GM21360 (cell line): ENCODE measurements around the gene EDAR.

Source experiments
- ATAC-seq: cut with Tn5 transposase; IDR thresholded peaks from one replicate; pipeline ENCODE4 v1.9.1; 2021; ENCODE audit warnings: mild to moderate bottlenecking, moderate library complexity; ENCODE audit not compliant: unreplicated experiment

Gene EDAR

DNA sequence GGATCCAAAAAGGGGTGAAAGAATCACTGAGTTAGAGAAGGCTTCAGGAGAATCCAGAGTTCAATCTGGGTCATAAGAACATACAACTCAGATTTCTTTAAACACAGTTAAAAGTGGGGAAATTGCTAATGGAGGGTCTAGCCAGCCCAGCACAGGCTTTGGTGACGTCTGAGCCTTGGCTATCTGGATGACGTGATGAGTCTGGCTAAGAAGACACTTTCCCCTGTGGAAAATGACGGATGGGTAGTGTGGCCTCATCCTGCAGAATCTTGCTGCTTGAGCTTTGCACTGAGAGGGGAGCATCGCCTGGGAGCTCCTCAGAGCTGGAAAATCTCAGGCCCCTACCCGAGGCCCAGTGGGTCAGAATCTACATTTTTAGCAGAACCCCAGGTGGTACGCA, 19.2 kb downstream of the EDAR start:
- no peak for ATAC-seq

DNA sequence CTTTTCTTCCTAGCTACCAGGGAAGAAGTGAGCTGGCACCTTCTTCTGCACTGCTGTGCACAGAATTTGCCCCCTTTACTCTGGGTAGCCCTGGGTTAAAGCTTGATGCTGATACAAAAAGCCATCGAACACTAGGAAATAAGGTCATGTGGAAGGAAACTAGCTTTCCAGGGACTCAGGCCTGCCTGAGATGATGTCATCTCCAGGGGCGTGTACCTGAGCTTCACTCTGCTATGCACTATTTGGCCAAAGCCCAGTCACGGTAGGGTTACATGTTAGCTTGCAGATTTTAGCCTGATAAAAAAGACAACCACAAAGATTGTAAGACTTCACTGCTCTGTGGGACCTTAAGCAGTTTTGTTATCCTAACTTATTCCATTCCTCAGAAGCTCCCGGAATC, 20.4 kb downstream of the EDAR start:
- ATAC-seq: no peak

- ATAC-seq: no peak
Observed at GRCh38 chr2:108967757-108968156, 21.3 kb downstream of the EDAR start.

- no peak for ATAC-seq
Observed at GRCh38 chr2:108965540-108966289, 23.3 kb downstream of the EDAR start.

DNA sequence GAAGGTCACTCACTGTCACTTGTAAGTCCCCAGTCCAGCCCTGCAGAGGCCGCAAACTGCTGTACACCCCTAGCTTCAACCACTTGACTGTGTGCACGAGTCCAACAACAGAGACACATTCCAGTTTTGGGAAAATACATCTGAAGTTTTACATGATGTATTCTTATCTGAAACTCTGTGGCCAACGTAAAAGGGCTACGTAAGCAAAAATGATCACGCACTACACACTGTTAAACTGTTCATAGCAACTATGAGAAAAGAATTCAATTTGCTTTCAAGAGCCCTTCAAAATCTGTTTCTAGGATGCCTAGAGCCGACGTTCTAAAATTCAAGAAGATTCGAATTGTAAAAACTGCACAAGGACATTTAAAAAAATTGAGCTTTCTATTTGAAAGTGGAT, 26.0 kb downstream of the EDAR start:
- ATAC-seq: no peak

- ATAC-seq: no peak
Observed at GRCh38 chr2:108961796-108962195, 27.2 kb downstream of the EDAR start.

DNA sequence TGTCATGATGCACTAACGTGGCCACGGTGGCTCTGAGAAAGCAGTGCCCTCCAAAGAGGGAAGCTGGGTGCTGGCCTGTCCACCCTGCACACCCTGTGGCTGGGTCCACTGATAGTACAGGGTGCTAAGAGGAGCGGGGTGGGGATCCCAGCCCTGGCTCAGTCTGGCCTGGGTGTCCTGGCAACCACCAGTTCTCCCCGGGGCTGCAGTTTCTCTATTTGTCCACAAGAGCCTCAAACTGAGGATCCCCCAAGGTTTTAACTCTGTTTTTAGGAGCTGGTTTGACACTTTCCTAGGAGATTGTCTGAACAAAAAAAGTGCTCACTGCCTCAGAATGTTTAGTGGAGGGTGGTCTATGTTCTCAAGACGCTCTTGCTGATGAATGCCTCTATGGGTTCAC, 29.0 kb downstream of the EDAR start:
- ATAC-seq: no peak

DNA sequence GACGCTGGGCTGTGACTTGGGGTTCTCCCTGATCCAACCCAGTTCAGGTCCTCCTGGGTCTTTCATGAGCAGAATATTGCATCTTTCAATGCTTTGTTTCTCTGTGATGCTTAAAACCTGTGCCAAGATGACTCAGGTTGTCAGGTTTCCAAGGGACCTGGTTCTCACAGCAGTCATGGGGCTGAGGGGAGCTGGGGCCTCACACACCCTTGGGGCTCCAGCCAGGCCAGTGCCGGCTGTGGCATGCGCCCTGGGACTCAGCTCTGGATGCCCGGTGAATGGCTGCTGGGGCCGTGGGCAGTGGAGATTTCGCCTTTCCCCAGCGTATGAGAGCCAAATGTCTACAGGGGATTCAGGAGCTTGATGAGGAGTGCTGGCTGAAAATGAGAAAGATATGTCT, 29.6 kb downstream of the EDAR start:
- ATAC-seq: no peak

DNA sequence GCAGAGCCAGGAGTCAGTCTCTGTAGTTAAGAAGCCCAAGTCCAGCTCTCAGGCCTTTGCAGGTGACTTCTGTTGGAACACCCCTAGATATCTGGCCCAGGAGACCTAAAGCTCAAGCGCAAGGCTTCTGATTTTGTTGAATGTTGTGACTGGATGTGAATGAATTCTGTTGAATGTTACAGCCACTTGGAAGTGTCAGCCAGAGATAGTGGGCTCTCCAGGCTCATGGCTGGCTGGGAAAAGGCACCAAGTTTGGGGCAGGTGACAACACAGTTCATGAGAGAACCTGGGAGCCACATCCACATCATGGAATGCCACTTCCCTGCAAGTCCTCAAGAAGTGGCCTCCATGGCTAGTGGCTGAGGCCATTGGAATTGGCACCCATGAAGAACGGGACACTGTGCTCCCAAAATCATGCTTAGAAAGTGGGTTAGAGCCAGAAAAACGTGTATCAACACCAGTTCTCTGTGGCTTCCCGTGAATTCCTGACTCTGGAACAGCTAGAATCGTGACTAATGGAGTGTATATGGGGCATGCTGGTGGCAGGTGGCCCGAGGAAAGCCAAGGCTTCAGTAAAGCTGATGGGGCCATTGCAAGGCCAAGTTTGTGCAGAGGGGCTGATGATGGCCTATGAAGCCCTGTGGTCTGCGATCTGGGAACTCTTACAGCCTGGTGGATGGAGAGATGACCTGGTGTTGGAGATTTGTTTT, 30.2 kb downstream of the EDAR start:
- no peak for ATAC-seq

DNA sequence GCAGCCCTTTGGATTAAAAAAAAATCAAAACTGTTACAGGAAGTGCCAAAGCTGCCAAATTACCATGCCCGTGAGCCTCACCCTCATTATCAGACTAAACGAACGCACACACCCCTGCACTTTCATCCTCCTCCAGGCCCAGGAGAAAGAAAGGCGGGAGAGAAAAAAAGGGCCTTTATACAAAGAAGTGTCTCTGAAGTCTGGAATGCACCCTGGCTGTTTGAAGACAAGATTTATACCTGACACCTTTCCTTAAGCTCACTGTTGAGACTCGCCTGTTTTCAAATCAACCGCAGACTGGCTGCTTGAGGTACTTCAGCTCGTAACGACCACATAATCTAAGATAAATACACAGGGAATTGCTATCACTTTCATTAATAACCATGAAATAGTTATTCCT, 31.0 kb downstream of the EDAR start:
- no peak for ATAC-seq

- ATAC-seq: no peak
Observed at GRCh38 chr2:108956375-108956774, 32.6 kb downstream of the EDAR start.

GRCh38 chr2:108950369-108951135, 38.5 kb downstream of the EDAR start:
- no peak for ATAC-seq

DNA sequence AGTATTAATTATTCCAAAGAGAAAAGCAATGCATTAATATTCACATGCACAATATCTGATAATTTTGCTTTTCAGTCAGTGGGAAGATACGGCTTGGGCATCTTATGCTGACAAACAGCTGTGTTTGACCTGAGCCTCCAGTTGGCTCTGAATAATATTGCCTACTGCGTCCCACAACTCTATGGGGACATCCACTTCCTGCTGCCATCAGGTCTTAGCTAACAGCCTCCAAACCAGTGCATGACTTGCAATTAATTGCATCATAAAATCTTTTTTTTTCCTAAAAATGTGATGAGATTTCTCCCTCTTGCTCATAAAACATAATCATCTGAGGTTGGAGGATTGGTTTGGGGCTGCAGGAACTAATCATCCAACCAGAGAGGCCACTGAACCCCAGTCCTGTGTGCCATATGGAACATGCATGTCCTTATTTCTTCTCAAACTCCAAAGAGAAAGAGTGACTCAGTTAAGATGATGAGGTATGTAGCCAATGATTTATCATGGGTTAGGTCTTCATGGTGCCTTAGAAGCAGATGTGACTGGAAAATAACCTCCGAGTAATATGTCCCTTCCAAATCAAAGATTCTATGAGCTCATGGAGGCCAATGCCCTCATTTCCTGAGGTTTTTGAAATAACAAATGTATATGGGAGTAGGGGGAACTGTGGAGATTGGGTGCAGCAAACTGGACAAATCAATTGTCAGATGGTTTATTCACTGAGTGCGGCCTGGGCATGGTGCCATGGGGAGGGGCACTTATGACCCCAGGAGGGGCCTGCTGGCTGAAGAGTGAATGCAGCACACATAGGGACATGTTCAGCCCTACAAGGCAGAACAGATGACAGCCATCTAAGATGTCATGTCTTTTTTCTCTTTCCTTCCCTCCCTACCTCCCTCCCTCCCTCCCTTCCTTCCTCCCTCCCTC, 39.4 kb downstream of the EDAR start:
- ATAC-seq: no peak

- no peak for ATAC-seq
Observed at GRCh38 chr2:108947271-108947907, 41.6 kb downstream of the EDAR start.

- no peak for ATAC-seq
Observed at GRCh38 chr2:108946442-108946841, 42.6 kb downstream of the EDAR start.

- no peak for ATAC-seq
Observed at GRCh38 chr2:108945969-108946368, 43.1 kb downstream of the EDAR start.

DNA sequence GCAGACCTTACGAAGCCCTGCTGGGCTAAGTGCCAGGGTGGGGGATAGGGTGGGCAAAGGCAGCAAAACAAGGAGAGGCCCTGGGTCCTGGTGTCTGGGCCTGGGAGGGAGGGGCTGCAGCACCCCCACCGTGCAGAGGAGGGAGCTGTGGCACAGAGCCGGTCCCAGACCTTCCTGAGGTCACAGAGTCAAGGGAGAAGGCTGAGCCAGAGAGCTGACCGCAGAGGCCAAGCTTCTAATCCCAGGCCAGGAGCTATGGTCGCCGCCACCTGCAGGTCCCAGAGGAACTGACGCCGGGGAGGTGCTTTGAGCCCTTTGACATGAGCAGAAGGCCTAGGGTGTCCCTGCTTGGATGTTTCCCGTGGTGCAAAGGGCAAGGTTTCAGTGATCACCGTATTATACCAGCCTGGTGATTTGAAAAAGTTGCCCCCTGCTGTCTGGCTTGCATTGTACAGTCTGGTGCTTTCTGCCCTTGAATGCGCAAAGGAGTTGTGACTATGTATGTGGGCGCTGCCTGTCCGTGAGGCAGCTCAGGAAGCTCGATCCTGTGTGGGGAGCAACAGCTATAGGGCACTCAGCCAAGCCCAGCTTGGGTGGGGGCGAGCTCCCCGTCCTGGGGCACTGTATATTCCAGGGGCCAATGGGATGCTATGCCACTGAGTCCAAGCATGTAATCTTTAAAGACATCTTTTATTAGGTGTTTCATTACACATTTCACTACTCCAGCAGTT, 44.3 kb downstream of the EDAR start:
- no peak for ATAC-seq

- ATAC-seq: no peak
Observed at GRCh38 chr2:108943751-108944150, 45.3 kb downstream of the EDAR start.

DNA sequence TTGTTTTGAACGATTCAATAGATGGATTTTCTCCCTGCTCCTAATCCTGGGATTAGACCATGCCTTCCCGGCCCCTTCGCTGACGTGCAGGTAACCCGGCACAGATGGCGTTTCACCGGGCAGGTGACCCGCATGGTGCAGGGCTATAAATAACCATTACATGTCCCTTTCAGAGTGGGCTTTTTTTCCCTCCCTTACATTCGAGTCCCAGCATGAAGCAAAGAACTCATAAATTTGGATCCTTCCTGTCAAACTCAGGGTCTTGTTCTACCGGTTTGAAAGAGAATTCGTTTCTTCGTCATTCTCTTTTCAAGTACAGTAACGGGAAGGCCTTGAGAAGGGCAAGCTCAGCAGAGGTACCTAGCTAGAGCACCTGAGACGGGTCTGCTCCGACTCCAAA, 46.1 kb downstream of the EDAR start:
- ATAC-seq: no peak
